ENCODE measurements around the gene NCKAP5.

- TF ChIP-seq ZNF274 (IDR thresholded peaks at IDR 0.05; ENCODE audit: low read depth, low read length) = no peak
- no peak for TF ChIP-seq YY1 (IDR thresholded peaks at IDR 0.05; ENCODE audit: insufficient read depth, insufficient read length)
- TF ChIP-seq SUZ12 (IDR thresholded peaks at IDR 0.05; ENCODE audit: extremely low read depth, insufficient read depth, insufficient read length) = no peak
These were observed 428.3 kb downstream of the NCKAP5 start for GRCh38 chr2:133139847-133140533.

Measured in NT2/D1 (cell line).